GM12873 (cell line): ENCODE measurements around the gene TATDN2.

Experiments used
- TF ChIP-seq, protein P1 (sequence below): IDR thresholded peaks from 2 replicates; pipeline ENCODE4 v1.5.1; 2012; ENCODE audit warnings: low read depth, mild to moderate bottlenecking, moderate library complexity, low read length, control low read depth; ENCODE audit not compliant: insufficient read depth; ENCODE audit errors: missing control alignments

TATDN2 gene

DNA sequence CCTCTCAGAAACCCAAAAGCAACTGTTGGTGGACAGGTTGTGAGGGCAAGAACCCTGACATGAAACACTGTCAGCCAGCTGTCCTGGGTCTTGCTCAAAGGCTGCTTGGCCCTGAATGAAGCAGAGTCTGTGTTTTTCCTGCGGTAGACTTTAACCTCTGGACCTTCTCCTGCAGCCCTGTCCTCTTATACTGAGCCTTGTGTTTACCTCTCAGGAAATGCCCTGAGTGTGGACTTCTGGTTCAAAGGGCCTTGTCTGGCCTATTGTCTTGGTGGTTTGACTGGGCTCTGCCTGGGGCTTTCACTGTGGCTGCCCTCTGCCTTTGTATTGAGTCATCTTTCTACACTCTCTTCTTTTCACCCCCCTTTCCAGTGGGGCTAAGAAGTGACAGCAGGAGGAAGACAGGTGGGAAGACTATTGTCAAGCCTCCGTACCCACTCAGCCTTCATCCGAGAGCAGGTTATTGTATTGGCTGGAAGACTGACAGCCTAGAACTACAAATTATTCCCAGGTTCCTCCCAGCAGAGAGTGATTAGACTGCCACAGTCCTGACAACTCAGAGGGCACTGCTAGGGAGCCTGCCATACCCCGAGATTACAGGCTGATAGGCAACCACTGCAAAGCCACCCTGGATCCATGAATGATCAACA is 69.2 kb downstream of the TATDN2 start:
- TF ChIP-seq, protein P1, sequence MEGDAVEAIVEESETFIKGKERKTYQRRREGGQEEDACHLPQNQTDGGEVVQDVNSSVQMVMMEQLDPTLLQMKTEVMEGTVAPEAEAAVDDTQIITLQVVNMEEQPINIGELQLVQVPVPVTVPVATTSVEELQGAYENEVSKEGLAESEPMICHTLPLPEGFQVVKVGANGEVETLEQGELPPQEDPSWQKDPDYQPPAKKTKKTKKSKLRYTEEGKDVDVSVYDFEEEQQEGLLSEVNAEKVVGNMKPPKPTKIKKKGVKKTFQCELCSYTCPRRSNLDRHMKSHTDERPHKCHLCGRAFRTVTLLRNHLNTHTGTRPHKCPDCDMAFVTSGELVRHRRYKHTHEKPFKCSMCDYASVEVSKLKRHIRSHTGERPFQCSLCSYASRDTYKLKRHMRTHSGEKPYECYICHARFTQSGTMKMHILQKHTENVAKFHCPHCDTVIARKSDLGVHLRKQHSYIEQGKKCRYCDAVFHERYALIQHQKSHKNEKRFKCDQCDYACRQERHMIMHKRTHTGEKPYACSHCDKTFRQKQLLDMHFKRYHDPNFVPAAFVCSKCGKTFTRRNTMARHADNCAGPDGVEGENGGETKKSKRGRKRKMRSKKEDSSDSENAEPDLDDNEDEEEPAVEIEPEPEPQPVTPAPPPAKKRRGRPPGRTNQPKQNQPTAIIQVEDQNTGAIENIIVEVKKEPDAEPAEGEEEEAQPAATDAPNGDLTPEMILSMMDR = no peak

DNA sequence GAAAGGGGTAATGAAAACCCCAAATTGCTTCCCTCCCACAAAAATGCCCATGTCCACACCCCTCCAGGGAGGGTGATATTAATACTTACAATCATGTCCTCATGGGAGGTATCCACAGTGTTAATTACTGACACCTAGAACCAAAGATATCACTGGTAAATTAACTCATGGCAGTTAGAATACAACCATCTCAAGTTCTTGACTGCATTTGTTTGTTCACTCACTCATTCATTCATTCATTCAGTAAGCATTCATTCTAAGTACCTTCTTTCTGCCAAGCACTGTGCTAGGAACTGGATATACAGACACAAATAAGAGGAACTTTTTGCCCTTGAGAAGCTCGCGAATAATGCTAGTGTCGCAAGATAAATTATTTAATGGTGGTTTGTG is 69.7 kb downstream of the TATDN2 start:
- TF ChIP-seq, protein P1 = no peak

DNA sequence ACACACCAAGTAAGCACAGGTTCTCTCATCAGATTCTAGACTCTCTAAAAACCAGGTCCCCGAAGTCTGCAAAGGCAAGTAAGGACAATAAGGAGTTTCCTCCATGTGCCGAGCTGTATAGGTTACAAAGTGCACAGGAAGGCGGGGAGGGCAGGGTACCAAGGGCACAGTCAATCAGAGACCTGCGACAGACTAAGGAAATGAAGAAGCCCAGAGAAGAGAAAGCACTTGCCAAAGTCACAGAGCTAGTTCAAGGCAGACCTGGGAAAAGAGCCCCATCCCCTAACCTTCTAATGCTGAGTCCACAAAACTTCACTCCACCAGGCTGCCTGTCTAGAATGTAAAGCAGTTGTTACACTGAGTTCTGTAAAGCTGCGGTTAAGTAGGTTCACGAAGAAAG is 71.0 kb downstream of the TATDN2 start:
- TF ChIP-seq, protein P1 = no peak

DNA sequence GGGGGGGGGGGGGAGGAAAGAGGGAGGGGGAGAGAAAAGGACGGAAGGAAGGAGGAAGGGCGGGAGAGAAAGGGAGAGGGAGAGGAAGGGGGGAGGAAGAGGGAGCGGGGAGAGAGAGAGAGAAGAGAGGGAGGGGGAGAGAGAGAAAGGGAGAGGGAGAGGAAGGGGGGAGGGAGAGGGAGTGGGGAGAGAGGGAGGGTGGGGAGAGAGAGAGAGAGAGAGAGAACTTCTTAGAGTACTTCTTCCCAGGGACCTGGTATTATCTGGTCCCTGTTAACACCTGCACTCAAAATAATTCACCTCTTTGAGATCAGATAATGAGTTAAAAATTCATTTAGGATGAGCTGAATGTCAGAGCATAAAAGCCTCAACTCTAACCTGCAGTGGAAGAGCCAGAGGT is 71.5 kb downstream of the TATDN2 start:
- TF ChIP-seq, protein P1 = no peak

DNA sequence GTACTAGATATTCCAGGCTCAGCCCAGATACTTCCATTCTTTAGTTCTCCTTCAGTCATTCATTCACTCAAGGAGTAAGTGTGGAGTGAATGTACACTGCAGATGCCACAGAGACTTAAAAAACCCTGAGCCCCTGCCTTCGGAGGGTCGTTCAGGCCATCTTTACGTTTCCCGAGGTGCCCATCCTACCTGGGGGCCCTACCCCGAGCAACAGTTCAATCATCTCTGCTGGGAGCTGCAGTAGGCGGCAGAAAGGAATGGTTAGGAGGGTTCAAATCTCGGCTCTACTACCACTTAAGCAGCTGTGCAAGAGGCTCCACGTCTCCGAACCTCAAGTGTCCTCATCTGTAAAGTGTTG is 72.0 kb downstream of the TATDN2 start:
- TF ChIP-seq, protein P1 = no peak

DNA sequence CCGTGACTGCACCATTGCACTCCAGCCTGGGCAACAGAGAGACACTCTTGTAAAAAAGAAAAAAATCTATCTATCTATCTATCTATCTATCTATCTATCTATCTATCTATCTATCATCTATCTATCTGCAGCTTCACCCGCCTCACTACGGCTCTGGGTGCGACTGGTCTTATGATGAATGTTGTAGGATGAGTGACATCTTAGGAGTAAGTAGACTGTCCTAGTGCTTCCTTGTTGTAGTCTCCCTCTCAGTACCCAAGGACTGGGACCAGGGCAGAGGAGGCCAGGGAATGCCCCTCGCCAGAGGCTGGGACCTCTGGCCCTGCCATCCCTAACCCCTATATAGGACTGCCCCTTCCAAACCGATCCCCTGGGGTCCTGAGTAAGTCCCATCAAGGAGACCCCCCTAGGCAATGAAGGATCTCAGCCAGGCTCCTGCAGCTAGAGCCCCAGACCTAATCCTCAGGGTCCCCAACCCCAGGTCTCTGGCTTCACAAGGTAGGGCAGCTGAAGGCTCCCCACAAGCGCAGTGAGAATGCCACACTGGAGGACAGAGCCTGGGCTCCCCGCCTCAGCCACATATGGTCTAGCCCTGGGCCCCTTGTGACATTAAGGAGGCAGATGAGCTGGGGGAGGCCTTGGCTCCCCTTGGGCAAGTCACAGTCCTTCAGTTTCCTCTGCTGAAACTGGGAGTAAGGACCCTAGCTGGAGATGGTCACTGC is 73.5 kb downstream of the TATDN2 start:
- TF ChIP-seq, protein P1 = no peak

DNA sequence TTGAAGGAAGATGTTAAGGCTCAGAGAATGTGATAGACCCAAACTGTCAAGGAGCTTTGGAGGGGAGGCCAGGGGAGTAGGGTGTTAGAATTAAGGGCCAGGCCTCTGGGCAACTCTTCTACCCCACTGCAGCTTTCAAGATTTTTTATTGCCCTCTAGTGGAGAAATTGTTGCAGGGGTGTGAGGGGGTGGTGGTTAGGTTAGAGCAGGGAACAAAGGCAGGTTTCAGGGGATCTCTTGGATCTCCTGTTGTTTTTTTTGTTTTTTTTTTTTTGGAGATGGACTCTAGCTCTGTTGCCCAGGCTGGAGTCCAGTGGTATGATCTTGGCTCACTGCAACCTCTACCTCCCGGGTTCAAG is 74.1 kb downstream of the TATDN2 start:
- TF ChIP-seq, protein P1 = peak; percentile 58
